Fibroblast of lung (primary cell): ENCODE results near the gene NEU3. TPM values are rescaled to one million over a fixed set of nuclear protein-coding genes. Genes with fewer than 3 reads are reported as not detected.

Source experiments
- DNase-seq, 2 donors: peaks; one replicate each; pipeline versions ENCODE4 v3.0.0 to v3.0.0-alpha.2; 2010; ENCODE audit warnings: low read depth in 2 of 2
- H2AFZ ChIP-seq: 2 replicates; pipeline ENCODE4 v1.5.1; 2012; ENCODE audit warnings: low read length, control low read depth, inconsistent platforms
- H3K27ac ChIP-seq: 2 replicates; pipeline ENCODE4 v1.5.1; 2011; ENCODE audit warnings: low read length, control low read depth; ENCODE audit not compliant: insufficient read depth
- H3K27me3 ChIP-seq: 2 replicates; pipeline ENCODE4 v1.5.1; 2011; ENCODE audit warnings: mild to moderate bottlenecking, low read length; ENCODE audit not compliant: control insufficient read depth, insufficient read depth
- H3K36me3 ChIP-seq: 2 replicates; pipeline ENCODE4 v1.5.1; 2011; ENCODE audit warnings: low read length; ENCODE audit not compliant: control insufficient read depth, insufficient read depth
- H3K4me1 ChIP-seq: 2 replicates; pipeline ENCODE4 v1.5.1; 2011; ENCODE audit warnings: low read length; ENCODE audit not compliant: control insufficient read depth, insufficient read depth; ENCODE audit errors: extremely low read depth
- H3K4me2 ChIP-seq: 2 replicates; pipeline ENCODE4 v1.5.1; 2011; ENCODE audit warnings: low read length, control low read depth; ENCODE audit not compliant: insufficient read depth; ENCODE audit errors: extremely low read depth
- H3K4me3 ChIP-seq, 4 experiments: fragments of 200-600 bp in 1 of 4; sonication (generic) in 1 of 4; replicated peaks in 1 of 4; 2 replicates each; pipeline ENCODE4 v1.5.1; 2011 to 2016; ENCODE audit warnings: low read length in 4 of 4, low read depth in 3 of 4, mild to moderate bottlenecking in 3 of 4, control low read depth in 2 of 4, inconsistent platforms in 1 of 4, mixed read lengths in 1 of 4; ENCODE audit not compliant: insufficient read depth in 1 of 4; ENCODE audit errors: control extremely low read depth in 1 of 4
- H3K79me2 ChIP-seq: 2 replicates; pipeline ENCODE4 v1.5.1; 2012; ENCODE audit warnings: mild to moderate bottlenecking, low read length, inconsistent platforms; ENCODE audit not compliant: control insufficient read depth, insufficient read depth
- H3K9ac ChIP-seq: 2 replicates; pipeline ENCODE4 v1.5.1; 2011; ENCODE audit warnings: mild to moderate bottlenecking, low read length, control low read depth; ENCODE audit not compliant: insufficient read depth
- H3K9me3 ChIP-seq: 2 replicates; pipeline ENCODE4 v1.5.1; 2012; ENCODE audit warnings: low read depth, low read length; ENCODE audit not compliant: control insufficient read depth, insufficient read depth
- H4K20me1 ChIP-seq: 2 replicates; pipeline ENCODE4 v1.5.1; 2011; ENCODE audit warnings: low read length; ENCODE audit not compliant: control insufficient read depth, insufficient read depth; ENCODE audit errors: extremely low read depth
- CTCF ChIP-seq, 2 donors: IDR thresholded peaks in 1 of 2; conservative IDR thresholded peaks in 1 of 2; 1 replicate in 1 of 2; 2 replicates in 1 of 2; pipeline ENCODE4 v1.5.1; 2011 to 2012; ENCODE audit warnings: low read length in 2 of 2, control low read depth in 1 of 2, inconsistent platforms in 1 of 2, low read depth in 1 of 2, mild to moderate bottlenecking in 1 of 2
- EZH2 ChIP-seq: IDR thresholded peaks from 2 replicates; pipeline ENCODE4 v1.5.1; 2012; ENCODE audit warnings: low read length, control low read depth, mild to moderate bottlenecking; ENCODE audit errors: missing control alignments
- polyA plus RNA-seq, 2 donors: library from polyadenylated mRNA; depleted of rRNA in 1 of 2; stranded (reverse) in 1 of 2; unstranded in 1 of 2; fragments of >200 nt; gene quantifications; 2 replicates each; pipeline ENCODE4 v1.2.1, GENCODE V29; 2011 to 2012; ENCODE audit warnings: missing spikeins in 1 of 2
- total RNA-seq: library from RNA; depleted of rRNA; stranded (reverse); fragments of >200 nt; gene quantifications from 2 replicates; pipeline ENCODE4 v1.2.1, GENCODE V29; 2014

Gene NEU3
- total and polyA plus RNA-seq, 2 donors (not counting 1 experiment from before 2014, with no cell fraction given) = 5.0 to 6.6 TPM

DNA sequence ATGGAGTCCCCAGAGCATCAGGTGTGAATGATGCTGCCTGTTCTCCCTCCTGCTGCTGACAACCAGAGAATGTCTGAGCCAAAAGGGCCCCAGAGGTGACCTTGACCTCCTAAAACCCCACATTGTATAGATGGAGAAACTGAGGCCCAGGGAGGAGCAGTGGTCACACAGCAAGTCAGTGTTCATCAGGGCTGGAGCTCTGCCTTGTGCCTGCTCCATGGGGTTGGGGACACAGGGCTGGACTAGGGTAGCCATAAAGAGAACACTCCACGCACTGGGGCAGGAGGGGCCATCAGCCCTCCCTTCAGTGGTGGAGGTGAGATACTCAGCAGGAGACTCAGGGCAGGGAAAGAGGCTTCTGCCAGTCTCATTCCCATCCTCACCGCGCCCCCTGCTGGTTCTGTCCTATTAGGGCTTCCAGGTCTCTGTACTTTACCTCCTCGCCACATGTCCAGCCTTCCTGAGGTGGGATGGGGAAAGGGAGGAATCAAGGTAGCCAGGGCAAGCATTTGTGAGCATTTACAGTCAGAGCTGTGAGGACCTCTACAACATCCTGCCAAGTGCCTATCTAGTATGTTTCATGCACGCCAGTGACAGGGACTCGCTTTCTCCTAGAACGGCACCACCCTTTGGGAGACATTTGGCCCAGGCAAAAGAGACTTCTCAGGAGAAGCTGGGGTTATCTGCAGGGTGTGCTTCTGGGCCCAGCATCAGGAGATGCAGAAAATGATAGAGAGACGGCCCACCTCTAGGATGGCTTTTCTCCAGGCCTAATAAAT is 43.2 kb downstream of the NEU3 start:
- H2AFZ ChIP-seq = peak overlapping the region; percentile 65
- H3K36me3 ChIP-seq = no peaks in the 10 kb centered on the region
- no peaks in the 10 kb centered on the region for H3K79me2 ChIP-seq
- no peaks in the 10 kb centered on the region for H4K20me1 ChIP-seq
- H3K9ac ChIP-seq = no peak overlapping the region
- H3K27me3 ChIP-seq = no peaks in the 10 kb centered on the region
- H3K4me3 ChIP-seq = no peak overlapping the region
- no peaks in the 10 kb centered on the region for H3K9me3 ChIP-seq
- peaks cover 9% of the 10 kb centered on the region for H3K4me1 ChIP-seq
- H3K4me2 ChIP-seq = no peak overlapping the region
- H3K27ac ChIP-seq = peak overlapping the region; percentile 70
- DNase-seq = peak; percentile 54 to 66
- peak; percentile 66 to 91 for TF ChIP-seq CTCF (conservative IDR thresholded peaks at IDR 0.05 in 1 of 2, IDR thresholded peaks at IDR 0.05 in 1 of 2; ENCODE audit: low read depth in 1 of 2, low read length in 2 of 2)
- no peak for TF ChIP-seq EZH2

- no peak overlapping the region for H3K27ac ChIP-seq
These were observed 43.8 kb downstream of the NEU3 start for GRCh38 chr11:75032550-75032935.

DNA sequence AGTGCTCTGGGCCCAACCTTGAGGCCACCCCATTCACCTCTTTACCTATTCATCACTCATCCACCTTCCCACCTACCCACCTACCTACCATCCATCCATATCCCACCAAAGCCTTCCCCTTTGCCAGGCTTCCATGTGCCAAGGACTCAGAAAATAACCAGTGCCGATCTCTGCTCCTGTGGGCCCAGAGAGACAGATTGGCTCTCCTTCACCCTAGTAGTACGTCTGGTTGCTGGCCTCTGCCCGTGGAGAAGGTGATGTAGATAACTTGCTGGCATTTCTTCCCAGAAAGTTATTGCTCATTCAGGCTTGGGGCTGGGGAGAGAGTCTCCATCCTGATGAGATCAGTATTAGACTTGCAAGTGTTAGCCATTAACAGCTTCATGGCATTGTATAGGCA is 45.2 kb downstream of the NEU3 start:
- Histone ChIP-seq H3K4me2 (no peak overlapping the region), H2AFZ (no peak overlapping the region)

More at GRCh38 chr11:75032550-75032935, 43.8 kb downstream of the NEU3 start:
- no peak for TF ChIP-seq EZH2
- TF ChIP-seq CTCF (conservative IDR thresholded peaks at IDR 0.05 in 1 of 2, IDR thresholded peaks at IDR 0.05 in 1 of 2; ENCODE audit: low read depth in 1 of 2, low read length in 2 of 2) = no peak
- Histone ChIP-seq H3K4me2 (no peak overlapping the region), H3K79me2 (no peaks in the 10 kb centered on the region), H4K20me1 (no peaks in the 10 kb centered on the region), H3K27me3 (no peaks in the 10 kb centered on the region), H2AFZ (no peak overlapping the region), H3K4me3 (no peak overlapping the region), H3K9me3 (no peaks in the 10 kb centered on the region), H3K9ac (no peak overlapping the region), H3K4me1 (peaks cover 9% of the 10 kb centered on the region), H3K36me3 (no peaks in the 10 kb centered on the region)
- no peak for DNase-seq

More for the DNA sequence above, 45.2 kb downstream of the NEU3 start:
- H3K9me3 ChIP-seq = no peaks in the 10 kb centered on the region
- no peak overlapping the region for H3K4me3 ChIP-seq
- no peak for TF ChIP-seq CTCF (conservative IDR thresholded peaks at IDR 0.05 in 1 of 2, IDR thresholded peaks at IDR 0.05 in 1 of 2; ENCODE audit: low read depth in 1 of 2, low read length in 2 of 2)
- no peak for TF ChIP-seq EZH2
- no peaks in the 10 kb centered on the region for H3K27me3 ChIP-seq
- H4K20me1 ChIP-seq = no peaks in the 10 kb centered on the region
- H3K79me2 ChIP-seq = no peaks in the 10 kb centered on the region
- peaks cover 9% of the 10 kb centered on the region for H3K4me1 ChIP-seq
- H3K9ac ChIP-seq = no peak overlapping the region
- H3K27ac ChIP-seq = no peak overlapping the region
- no peak for DNase-seq
- H3K36me3 ChIP-seq = no peaks in the 10 kb centered on the region
